ENCODE measurements around the gene ABCC11. TPM values are rescaled to one million over a fixed set of nuclear protein-coding genes. Genes with fewer than 3 reads are reported as not detected.

ABCC11 gene
- total RNA-seq, 1 donor = 0.43 TPM

GRCh38 chr16:48118841-48119240 is 128.5 kb downstream of the ABCC11 start:
- DNase-seq (ENCODE audit: low read depth) = no peak
- H3K4me3 ChIP-seq (ENCODE audit: low read depth, low read length) = no peak overlapping the region
- no peak for TF ChIP-seq CTCF (IDR thresholded peaks at IDR 0.05; ENCODE audit: insufficient read depth, low read depth, low read length)

GRCh38 chr16:48117217-48118105 is 129.9 kb downstream of the ABCC11 start:
- DNase-seq (ENCODE audit: low read depth) = peak; percentile 53
- peak; percentile 89 for TF ChIP-seq CTCF (IDR thresholded peaks at IDR 0.05; ENCODE audit: insufficient read depth, low read depth, low read length)

More at GRCh38 chr16:48117217-48118105, 129.9 kb downstream of the ABCC11 start:
- H3K4me3 ChIP-seq (ENCODE audit: low read depth, low read length) = no peak overlapping the region

Other genes with a start within 250 kb of the ABCC11 start
- under 0.01 TPM in 1 of 2 replicates, not detected in the other for gene ABCC12, start 91.5 kb downstream of the ABCC11 start, total RNA-seq
- 49.9 and 79.9 TPM in 2 replicates for gene LONP2, start 3.2 kb downstream of the ABCC11 start, total RNA-seq
- gene SIAH1, start 137.9 kb upstream of the ABCC11 start, total RNA-seq = 28.9 and 39.3 TPM in 2 replicates

All from fibroblast of villous mesenchyme (primary cell).